NB4 (cell line): Measurements from ENCODE around the gene FRMPD1.

ENCODE experiments used
- DNase-seq: peaks from one replicate; pipeline ENCODE4 v3.0.0; 2010; ENCODE audit warnings: low read depth
- H3K4me3 ChIP-seq: one replicate; pipeline ENCODE4 v1.5.1; 2011; ENCODE audit warnings: mild to moderate bottlenecking, low read depth, low read length, moderate library complexity
- MYC ChIP-seq: IDR thresholded peaks from 2 replicates; pipeline ENCODE4 v1.6.1; 2011; ENCODE audit warnings: low read depth, low read length
- POLR2A ChIP-seq: IDR thresholded peaks from 2 replicates; pipeline ENCODE4 v1.6.1; 2011; ENCODE audit warnings: mild to moderate bottlenecking; ENCODE audit not compliant: insufficient read length; ENCODE audit errors: extremely low read depth
- TF ChIP-seq, protein P1 (sequence below): IDR thresholded peaks from one replicate; pipeline ENCODE4 v1.5.1; 2012; ENCODE audit warnings: low read depth, low read length
- TF ChIP-seq, protein P2 (sequence below): IDR thresholded peaks from 2 replicates; pipeline ENCODE4 v1.6.1; 2011; ENCODE audit warnings: low read depth, low read length

The FRMPD1 gene

DNA sequence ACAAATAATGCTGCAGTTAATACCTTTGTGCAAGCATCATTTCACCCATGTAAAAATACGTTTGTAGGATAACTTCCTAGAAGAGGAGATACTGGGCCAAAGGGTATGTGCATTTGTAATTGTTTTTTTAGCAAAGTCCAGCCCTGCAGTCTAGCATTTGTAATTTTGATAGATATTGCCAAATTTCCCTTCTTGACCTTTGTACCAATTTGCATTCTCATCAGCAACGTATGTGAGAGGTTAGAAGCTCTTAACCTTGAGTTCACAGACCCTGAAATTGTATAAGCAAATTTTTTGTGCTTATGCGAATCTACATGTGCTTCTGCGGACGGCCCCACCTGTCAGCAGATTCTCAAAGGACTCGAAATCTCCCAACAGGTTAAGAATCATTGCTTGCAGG is 39.7 kb upstream of the FRMPD1 start:
- H3K4me3 ChIP-seq: no peak overlapping the region
- TF ChIP-seq POLR2A (no peak), MYC (no peak)
- TF ChIP-seq, protein P1, sequence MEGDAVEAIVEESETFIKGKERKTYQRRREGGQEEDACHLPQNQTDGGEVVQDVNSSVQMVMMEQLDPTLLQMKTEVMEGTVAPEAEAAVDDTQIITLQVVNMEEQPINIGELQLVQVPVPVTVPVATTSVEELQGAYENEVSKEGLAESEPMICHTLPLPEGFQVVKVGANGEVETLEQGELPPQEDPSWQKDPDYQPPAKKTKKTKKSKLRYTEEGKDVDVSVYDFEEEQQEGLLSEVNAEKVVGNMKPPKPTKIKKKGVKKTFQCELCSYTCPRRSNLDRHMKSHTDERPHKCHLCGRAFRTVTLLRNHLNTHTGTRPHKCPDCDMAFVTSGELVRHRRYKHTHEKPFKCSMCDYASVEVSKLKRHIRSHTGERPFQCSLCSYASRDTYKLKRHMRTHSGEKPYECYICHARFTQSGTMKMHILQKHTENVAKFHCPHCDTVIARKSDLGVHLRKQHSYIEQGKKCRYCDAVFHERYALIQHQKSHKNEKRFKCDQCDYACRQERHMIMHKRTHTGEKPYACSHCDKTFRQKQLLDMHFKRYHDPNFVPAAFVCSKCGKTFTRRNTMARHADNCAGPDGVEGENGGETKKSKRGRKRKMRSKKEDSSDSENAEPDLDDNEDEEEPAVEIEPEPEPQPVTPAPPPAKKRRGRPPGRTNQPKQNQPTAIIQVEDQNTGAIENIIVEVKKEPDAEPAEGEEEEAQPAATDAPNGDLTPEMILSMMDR: no peak
- TF ChIP-seq, protein P2, sequence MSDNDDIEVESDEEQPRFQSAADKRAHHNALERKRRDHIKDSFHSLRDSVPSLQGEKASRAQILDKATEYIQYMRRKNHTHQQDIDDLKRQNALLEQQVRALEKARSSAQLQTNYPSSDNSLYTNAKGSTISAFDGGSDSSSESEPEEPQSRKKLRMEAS: no peak
- DNase-seq: no peak

DNA sequence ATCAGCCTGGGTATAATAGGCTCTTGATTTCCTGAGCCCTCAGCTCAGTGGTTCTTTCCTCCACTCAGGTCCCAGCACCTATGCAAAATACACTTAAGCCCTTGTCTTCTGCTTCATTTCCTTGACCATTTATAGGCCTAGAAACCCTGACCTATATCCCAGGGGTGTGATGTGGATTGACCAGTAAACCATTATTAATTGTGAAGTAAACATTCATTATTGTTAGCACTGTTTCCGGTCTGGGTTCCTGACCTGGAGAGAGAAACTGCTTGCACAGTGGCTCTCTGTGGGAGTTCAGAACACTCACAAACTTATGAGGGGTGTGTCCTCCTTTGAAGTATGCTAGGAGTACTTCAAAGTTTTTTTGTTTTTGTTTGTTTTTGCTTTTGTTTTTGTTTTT is 38.8 kb upstream of the FRMPD1 start:
- no peak overlapping the region for H3K4me3 ChIP-seq
- DNase-seq: no peak
- TF ChIP-seq, protein P1: no peak
- TF ChIP-seq, protein P2: no peak

DNA sequence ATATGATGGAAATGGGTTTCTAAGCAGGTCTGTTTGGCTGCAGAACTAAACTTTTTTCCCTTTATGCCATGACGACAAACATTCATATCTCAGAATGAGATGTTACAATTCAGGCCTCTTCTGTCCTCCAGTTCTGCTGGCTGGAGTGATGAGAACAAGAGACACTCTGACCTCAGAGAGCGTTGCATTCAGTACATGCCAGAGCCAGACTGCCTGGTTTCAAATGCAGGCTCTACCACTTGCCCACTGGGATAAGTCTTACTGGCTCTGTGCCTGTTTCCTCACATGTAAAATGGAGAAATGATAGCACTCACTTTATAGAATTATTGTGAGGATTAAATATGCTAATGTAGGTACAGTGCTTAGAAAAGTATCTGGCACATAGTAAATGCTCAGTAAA is 33.6 kb upstream of the FRMPD1 start:
- DNase-seq: no peak
- no peak for TF ChIP-seq MYC
- TF ChIP-seq, protein P1: no peak
- no peak overlapping the region for H3K4me3 ChIP-seq

DNA sequence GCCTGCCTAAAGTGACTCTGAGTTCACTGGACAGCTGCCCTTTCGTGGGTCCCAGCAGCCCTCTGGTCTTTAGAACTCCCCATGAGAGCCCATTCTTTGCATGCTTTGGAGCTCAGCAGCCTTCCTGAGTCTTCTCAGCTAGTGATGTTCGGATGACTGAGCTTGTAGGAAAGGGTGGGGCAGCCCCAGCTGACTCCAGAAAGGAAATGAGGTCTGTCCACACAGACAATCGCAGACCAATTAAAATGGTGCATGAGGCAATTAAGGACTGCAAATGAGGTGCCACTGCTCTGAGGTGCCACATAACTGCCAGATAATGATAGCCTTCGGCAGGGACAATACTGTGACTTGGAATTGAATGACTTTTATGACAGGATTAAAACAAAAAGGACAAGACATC is 32.9 kb upstream of the FRMPD1 start:
- no peak overlapping the region for H3K4me3 ChIP-seq
- TF ChIP-seq, protein P2: no peak
- TF ChIP-seq POLR2A (no peak), MYC (no peak)
- TF ChIP-seq, protein P1: no peak
- DNase-seq: no peak

DNA sequence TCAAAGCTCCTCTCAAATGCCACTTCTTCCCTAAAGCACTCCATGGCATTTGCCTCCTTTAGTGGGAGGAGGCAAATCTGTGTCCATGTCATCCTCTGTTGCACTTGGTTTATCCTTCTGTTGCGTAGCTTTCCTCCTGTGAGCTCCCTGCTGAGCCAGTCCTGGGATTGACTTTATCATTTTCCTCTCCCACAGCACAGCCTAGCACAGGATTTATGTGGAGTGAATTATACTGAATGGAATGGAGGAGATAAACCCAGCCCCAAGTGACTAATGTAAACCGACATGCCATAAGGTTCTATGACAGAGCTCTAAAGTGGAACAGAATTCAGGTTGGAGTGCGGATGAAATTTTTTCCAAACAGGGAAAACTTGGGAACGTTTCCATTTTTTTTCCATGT is 31.9 kb upstream of the FRMPD1 start:
- no peak for DNase-seq
- TF ChIP-seq, protein P2: no peak
- TF ChIP-seq, protein P1: no peak
- no peak for TF ChIP-seq POLR2A
- no peak for TF ChIP-seq MYC
- no peak overlapping the region for H3K4me3 ChIP-seq

DNA sequence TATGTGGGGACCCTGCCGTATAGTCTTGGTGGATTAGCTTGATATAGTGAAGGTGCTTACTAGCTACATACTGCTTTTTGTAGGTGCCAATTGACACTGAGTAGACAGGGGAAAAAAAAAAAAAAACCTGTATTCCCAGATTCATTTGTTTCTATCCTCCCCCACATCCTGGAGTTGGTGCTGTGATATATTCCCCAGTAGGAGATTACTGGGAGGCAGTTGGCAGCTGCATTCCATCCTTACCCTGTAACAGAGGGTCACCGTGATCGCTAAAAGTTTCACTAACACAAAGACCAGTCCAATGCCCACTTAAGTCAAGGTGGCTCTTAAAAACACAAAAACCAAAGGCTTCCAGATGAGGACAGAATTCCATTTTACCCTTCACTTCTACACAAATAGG is 30.9 kb upstream of the FRMPD1 start:
- TF ChIP-seq, protein P1: no peak
- TF ChIP-seq POLR2A: no peak
- TF ChIP-seq MYC: no peak
- TF ChIP-seq, protein P2: no peak
- H3K4me3 ChIP-seq: no peak overlapping the region

More for the DNA sequence above, 30.9 kb upstream of the FRMPD1 start:
- no peak for DNase-seq
